GM12891 (cell line): Measurements from ENCODE around the gene KRTAP3-3.

Experiments used
- PAX5 ChIP-seq: IDR thresholded peaks from 2 replicates; pipeline ENCODE4 v1.6.1; 2011; ENCODE audit warnings: low read length, moderate library complexity, mild to moderate bottlenecking; ENCODE audit not compliant: insufficient read depth, severe bottlenecking
- POLR2A ChIP-seq: IDR thresholded peaks from 2 replicates; pipeline ENCODE4 v1.6.1; 2011; ENCODE audit warnings: low read depth, low read length, control low read depth
- POLR2AphosphoS5 ChIP-seq: IDR thresholded peaks from 2 replicates; pipeline ENCODE4 v1.6.1; 2011; ENCODE audit warnings: low read depth, low read length, control low read depth
- POU2F2 ChIP-seq: IDR thresholded peaks from 2 replicates; pipeline ENCODE4 v1.6.1; 2011; ENCODE audit warnings: low read depth, mild to moderate bottlenecking, control low read depth, low read length, moderate library complexity
- SPI1 ChIP-seq: IDR thresholded peaks from 2 replicates; pipeline ENCODE4 v1.6.1; 2011; ENCODE audit warnings: low read depth, low read length, control low read depth
- TAF1 ChIP-seq: IDR thresholded peaks from 2 replicates; pipeline ENCODE4 v1.6.1; 2011; ENCODE audit warnings: low read depth, low read length, control low read depth

DNA sequence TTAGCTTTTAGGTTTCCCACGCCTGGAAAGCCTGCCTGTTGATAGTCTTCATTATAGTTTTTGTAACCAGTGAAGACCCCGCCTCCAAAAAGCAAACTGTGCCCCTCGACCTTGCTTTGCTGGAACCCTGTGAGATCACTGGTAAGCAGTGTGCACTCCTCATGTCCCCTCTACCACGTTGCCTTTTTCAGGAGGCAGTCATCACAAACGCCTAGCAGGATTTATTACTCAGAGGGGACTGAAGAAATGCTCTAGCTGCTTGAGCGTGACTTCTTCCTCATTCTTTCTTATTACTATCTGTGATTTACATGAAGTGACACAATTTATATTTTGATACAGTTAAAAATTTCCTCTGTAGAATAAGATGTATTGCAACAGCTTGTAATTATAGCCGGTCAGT, 21.5 kb upstream of the KRTAP3-3 start:
- TF ChIP-seq SPI1 (no peak), POLR2AphosphoS5 (no peak), POLR2A (no peak), TAF1 (no peak), PAX5 (no peak), POU2F2 (no peak)
